SK-N-SH (cell line): Measurements from ENCODE around the gene KRT84. TPM values are rescaled to one million over a fixed set of nuclear protein-coding genes. Genes with fewer than 3 reads are reported as not detected.

Experiments
- CTCF ChIA-PET: fragments of 300-600, 350-600 bp; formaldehyde crosslinking; extraction: SDS; loops from one replicate; lab custom pipeline; 2021; lab: Yijun Ruan, JAX
- POLR2A ChIA-PET: fragments of 350-600 bp; sonication (Branson Sonifier 250); formaldehyde crosslinking; extraction: SDS; loops from one replicate; lab custom pipeline; 2020; ENCODE audit warnings: antibody characterized with exemption, inconsistent platforms; lab: Yijun Ruan, JAX
- DNase-seq: peaks from one replicate; pipeline ENCODE4 v3.0.0; 2012
- H2AFZ ChIP-seq: fragments of 200-600 bp; sonication (generic); 2 replicates; pipeline ENCODE4 v1.8.1; 2016; ENCODE audit warnings: antibody characterized with exemption, mild to moderate bottlenecking, low read depth
- H3F3A ChIP-seq: fragments of 200-600 bp; sonication (generic); replicated peaks from 2 replicates; pipeline ENCODE3; 2016; ENCODE audit warnings: antibody characterized with exemption, mild to moderate bottlenecking; ENCODE audit not compliant: insufficient read depth
- H3K27ac ChIP-seq, 2 experiments: fragments of 200-500 bp in 1 of 2; fragments of 200-600 bp in 1 of 2; sonication (Bioruptor generic) in 1 of 2; sonication (generic), shearing (Covaris generic) in 1 of 2; 2 replicates each; pipeline versions ENCODE4 v1.5.1 to v1.6.1; 2014 to 2016; ENCODE audit warnings: low read depth in 2 of 2, inconsistent platforms in 1 of 2, low read length in 1 of 2, mild to moderate bottlenecking in 1 of 2, mixed read lengths in 1 of 2
- H3K27me3 ChIP-seq: fragments of 200-600 bp; sonication (generic), shearing (Covaris generic); 2 replicates; pipeline ENCODE4 v1.6.1; 2016; ENCODE audit warnings: mixed run types; ENCODE audit not compliant: insufficient read depth
- H3K36me3 ChIP-seq, 2 experiments: fragments of 200-500 bp in 1 of 2; fragments of 200-600 bp in 1 of 2; sonication (Bioruptor generic) in 1 of 2; sonication (generic) in 1 of 2; replicated peaks in 1 of 2; 2 replicates each; pipeline versions ENCODE3 to v1.5.1; 2014 to 2016; ENCODE audit warnings: low read length in 1 of 2, mild to moderate bottlenecking in 1 of 2; ENCODE audit not compliant: insufficient read depth in 2 of 2, control insufficient read depth in 1 of 2
- H3K4me1 ChIP-seq, 2 experiments: fragments of 200-500 bp in 1 of 2; fragments of 200-600 bp in 1 of 2; sonication (Bioruptor generic) in 1 of 2; sonication (generic), shearing (Covaris generic) in 1 of 2; 2 replicates each; pipeline versions ENCODE4 v1.5.1 to v1.6.1; 2014 to 2016; ENCODE audit warnings: low read depth in 1 of 2, low read length in 1 of 2, mixed run types in 1 of 2; ENCODE audit not compliant: insufficient read depth in 2 of 2, control insufficient read depth in 1 of 2
- H3K4me2 ChIP-seq: fragments of 200-600 bp; sonication (generic), shearing (Covaris generic); 2 replicates; pipeline ENCODE4 v1.6.1; 2017; ENCODE audit warnings: mixed run types
- H3K4me3 ChIP-seq, 2 experiments: fragments of 200-500 bp in 1 of 2; fragments of 200-600 bp in 1 of 2; sonication (Bioruptor generic) in 1 of 2; sonication (generic), shearing (Covaris generic) in 1 of 2; 2 replicates each; pipeline versions ENCODE4 v1.5.1 to v1.8.1; 2014 to 2016; ENCODE audit warnings: low read depth in 2 of 2, inconsistent platforms in 1 of 2, low read length in 1 of 2, mild to moderate bottlenecking in 1 of 2, mixed read lengths in 1 of 2, moderate library complexity in 1 of 2
- H3K79me2 ChIP-seq: fragments of 200-600 bp; sonication (generic); 2 replicates; pipeline ENCODE4 v1.8.1; 2017; ENCODE audit warnings: mild to moderate bottlenecking; ENCODE audit not compliant: insufficient read depth
- H3K9ac ChIP-seq: fragments of 200-600 bp; sonication (generic); 2 replicates; pipeline ENCODE4 v1.6.1; 2017; ENCODE audit warnings: mixed run types
- H3K9me2 ChIP-seq: fragments of 200-600 bp; sonication (generic); 2 replicates; pipeline ENCODE4 v1.6.1; 2017; ENCODE audit warnings: mixed run types
- H3K9me3 ChIP-seq: fragments of 200-600 bp; sonication (generic); 2 replicates; pipeline ENCODE4 v1.6.1; 2017; ENCODE audit warnings: mixed run types, mild to moderate bottlenecking, moderate library complexity
- H4K20me1 ChIP-seq: fragments of 200-600 bp; sonication (generic); 2 replicates; pipeline ENCODE4 v1.6.1; 2017; ENCODE audit warnings: mild to moderate bottlenecking, mixed run types; ENCODE audit not compliant: insufficient read depth
- CTCF ChIP-seq: fragments of 200-600 bp; sonication (generic); IDR thresholded peaks from 2 replicates; pipeline ENCODE4 v1.6.1; 2017; ENCODE audit warnings: antibody characterized with exemption, mild to moderate bottlenecking, moderate library complexity
- ELF1 ChIP-seq: IDR thresholded peaks from 2 replicates; pipeline ENCODE4 v1.4.0; 2012
- EP300 ChIP-seq, 2 experiments: IDR thresholded peaks; 2 replicates each; pipeline versions ENCODE4 v1.4.0 to v1.6.1; 2012; ENCODE audit warnings: borderline replicate concordance in 1 of 2, low read depth in 1 of 2, low read length in 1 of 2
- FOXM1 ChIP-seq: IDR thresholded peaks from 2 replicates; pipeline ENCODE4 v1.4.0; 2012; ENCODE audit warnings: low read depth, mild to moderate bottlenecking
- GABPA ChIP-seq: IDR thresholded peaks from 2 replicates; pipeline ENCODE4 v1.4.0; 2012; ENCODE audit warnings: low read depth, mild to moderate bottlenecking
- GATA2 ChIP-seq: sonication (generic); formaldehyde crosslinking; IDR thresholded peaks from 2 replicates; pipeline ENCODE4 v1.5.0; 2020; ENCODE audit warnings: mild to moderate bottlenecking, missing genetic modification reagents
- IRF3 ChIP-seq: fragments of 150-350 bp; IDR thresholded peaks from 2 replicates; pipeline ENCODE4 v1.6.1; 2016; ENCODE audit warnings: mild to moderate bottlenecking, low read depth, low read length
- JUND ChIP-seq: IDR thresholded peaks from 2 replicates; pipeline ENCODE4 v1.4.0; 2012
- MEF2A ChIP-seq: IDR thresholded peaks from 2 replicates; pipeline ENCODE4 v1.4.0; 2012; ENCODE audit warnings: low read depth, borderline replicate concordance
- MXI1 ChIP-seq: IDR thresholded peaks from 2 replicates; pipeline ENCODE4 v1.6.1; 2012; ENCODE audit warnings: mild to moderate bottlenecking, low read depth, low read length, improper control_type of control experiment
- NFIC ChIP-seq: IDR thresholded peaks from 2 replicates; pipeline ENCODE4 v1.4.0; 2012; ENCODE audit warnings: borderline replicate concordance
- NRF1 ChIP-seq: IDR thresholded peaks from 2 replicates; pipeline ENCODE4 v1.6.1; 2012; ENCODE audit warnings: low read depth, mild to moderate bottlenecking, low read length
- PBX3 ChIP-seq: IDR thresholded peaks from 2 replicates; pipeline ENCODE4; 2012
- RAD21 ChIP-seq: IDR thresholded peaks from 2 replicates; pipeline ENCODE4 v1.6.1; 2012; ENCODE audit warnings: mild to moderate bottlenecking, low read length
- RCOR1 ChIP-seq: fragments of 150-350 bp; IDR thresholded peaks from 2 replicates; pipeline ENCODE4 v1.6.1; 2017; ENCODE audit warnings: antibody characterized with exemption, low read length
- SMC3 ChIP-seq: IDR thresholded peaks from 2 replicates; pipeline ENCODE4 v1.6.1; 2012; ENCODE audit warnings: low read depth, low read length, improper control_type of control experiment
- TAF1 ChIP-seq: IDR thresholded peaks from 2 replicates; pipeline ENCODE4 v1.6.1; 2012; ENCODE audit warnings: low read depth, mild to moderate bottlenecking, low read length, moderate library complexity, borderline replicate concordance
- TCF12 ChIP-seq: IDR thresholded peaks from 2 replicates; pipeline ENCODE4 v1.4.0; 2012
- WGBS: methylation state at CpG from one replicate; pipeline ENCODE4 v1.1.6; 2017; ENCODE audit warnings: low lambda C conversion rate; 5-methylcytosine and 5-hydroxymethylcytosine counted together
- polyA plus RNA-seq, 3 experiments: library from polyadenylated mRNA; depleted of rRNA; stranded (reverse); fragments of >200 nt; gene quantifications; 2 replicates each; pipeline ENCODE4 v1.2.3, GENCODE V29; 2012
- TF ChIP-seq, protein P1 (sequence below): IDR thresholded peaks from 2 replicates; pipeline ENCODE4 v1.4.0; 2012; ENCODE audit warnings: low read depth, borderline replicate concordance

KRT84 gene
- polyA plus RNA-seq, 1 of the 3 experiments (the other 2 are of a cell fraction): not detected

DNA sequence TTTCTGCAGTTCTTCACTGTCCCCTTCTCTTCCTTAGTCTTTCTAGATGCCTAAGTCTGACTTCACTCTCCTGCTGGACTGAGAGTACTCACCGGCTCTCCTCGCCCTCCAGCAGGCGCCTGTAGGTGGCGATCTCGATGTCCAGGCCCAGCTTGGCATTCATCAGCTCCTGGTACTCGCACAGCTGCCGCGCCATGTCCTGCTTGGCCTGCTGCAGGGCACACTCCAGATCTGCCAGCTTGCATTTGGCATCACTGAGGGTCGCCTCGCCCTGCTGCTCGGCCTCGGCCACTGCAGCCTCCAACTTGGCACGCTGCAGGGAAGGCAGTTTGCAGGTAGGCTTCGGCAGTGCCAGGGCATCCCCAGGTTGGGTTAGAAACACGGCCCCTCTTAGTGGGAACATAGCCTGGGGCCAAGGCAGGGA lies 5.2 kb downstream of the KRT84 start:
- Histone ChIP-seq H4K20me1 (no peaks in the 10 kb centered on the region), H3K4me2 (no peak overlapping the region), H3K4me3 (no peak overlapping the region), H3K79me2 (no peaks in the 10 kb centered on the region), H3K9ac (no peak overlapping the region), H3K4me1 (no peaks in the 10 kb centered on the region; a peak in 1 of 4 replicates), H3F3A (no peaks in the 10 kb centered on the region), H3K9me3 (no peaks in the 10 kb centered on the region), H3K9me2 (no peaks in the 10 kb centered on the region), H3K27me3 (peaks cover 75% of the 10 kb centered on the region), H2AFZ (no peak overlapping the region), H3K27ac (no peak overlapping the region), H3K36me3 (no peaks in the 10 kb centered on the region)
- DNase-seq: peak; percentile 53
- POLR2A ChIA-PET: interaction anchor here (0.6 kb wide), 1 partner anchor 98 kb away, joined by 3 read pairs; no protein-coding TSS in a partner anchor
- no peak for TF ChIP-seq PBX3
- no peak for TF ChIP-seq FOXM1
- peak; percentile 39 for TF ChIP-seq SMC3
- peak; percentile 68 for TF ChIP-seq CTCF
- TF ChIP-seq EP300 (IDR thresholded peaks at IDR 0.05; ENCODE audit: borderline replicate concordance in 1 of 2, low read depth in 1 of 2, low read length in 1 of 2): no peak
- TF ChIP-seq RAD21: peak; percentile 47
- WGBS: 24% methylated on average over 13 of the region's 15 CpGs
- CTCF ChIA-PET: interaction anchor here (0.6 to 6.5 kb wide), 23 partner anchors 8 to 601 kb away, joined by 3 to 58 read pairs (median 3); no protein-coding TSS in a partner anchor

- H3K4me3 ChIP-seq: no peak overlapping the region
- H3K9me2 ChIP-seq: no peaks in the 10 kb centered on the region
- no peak for DNase-seq
- no peaks in the 10 kb centered on the region for H3K36me3 ChIP-seq
- no peak overlapping the region for H3K9ac ChIP-seq
- H2AFZ ChIP-seq: no peak overlapping the region
- CTCF ChIA-PET: interaction anchor here (0.6 to 6.5 kb wide), 16 partner anchors 10 to 602 kb away, joined by 3 to 58 read pairs (median 4); no protein-coding TSS in a partner anchor
- H3K4me2 ChIP-seq: no peak overlapping the region
- no peaks in the 10 kb centered on the region; a peak in 1 of 4 replicates for H3K4me1 ChIP-seq
- no peaks in the 10 kb centered on the region for H3F3A ChIP-seq
- H3K27ac ChIP-seq: no peak overlapping the region
- no peaks in the 10 kb centered on the region for H3K79me2 ChIP-seq
- WGBS: 89% methylated on average over 5 of the region's 6 CpGs
- H3K27me3 ChIP-seq: peaks cover 69% of the 10 kb centered on the region
- POLR2A ChIA-PET: no interaction called here
- H4K20me1 ChIP-seq: no peaks in the 10 kb centered on the region
- H3K9me3 ChIP-seq: no peaks in the 10 kb centered on the region
- TF ChIP-seq NFIC (no peak), TAF1 (no peak), PBX3 (no peak), GATA2 (CRISPR knock-in tag) (no peak), RCOR1 (no peak), ELF1 (no peak), MEF2A (no peak), NRF1 (no peak), IRF3 (no peak), MXI1 (no peak), RAD21 (no peak), JUND (no peak), GABPA (no peak), EP300 (IDR thresholded peaks at IDR 0.05; ENCODE audit: borderline replicate concordance in 1 of 2, low read depth in 1 of 2, low read length in 1 of 2) (no peak), TCF12 (no peak)
- TF ChIP-seq, protein P1, sequence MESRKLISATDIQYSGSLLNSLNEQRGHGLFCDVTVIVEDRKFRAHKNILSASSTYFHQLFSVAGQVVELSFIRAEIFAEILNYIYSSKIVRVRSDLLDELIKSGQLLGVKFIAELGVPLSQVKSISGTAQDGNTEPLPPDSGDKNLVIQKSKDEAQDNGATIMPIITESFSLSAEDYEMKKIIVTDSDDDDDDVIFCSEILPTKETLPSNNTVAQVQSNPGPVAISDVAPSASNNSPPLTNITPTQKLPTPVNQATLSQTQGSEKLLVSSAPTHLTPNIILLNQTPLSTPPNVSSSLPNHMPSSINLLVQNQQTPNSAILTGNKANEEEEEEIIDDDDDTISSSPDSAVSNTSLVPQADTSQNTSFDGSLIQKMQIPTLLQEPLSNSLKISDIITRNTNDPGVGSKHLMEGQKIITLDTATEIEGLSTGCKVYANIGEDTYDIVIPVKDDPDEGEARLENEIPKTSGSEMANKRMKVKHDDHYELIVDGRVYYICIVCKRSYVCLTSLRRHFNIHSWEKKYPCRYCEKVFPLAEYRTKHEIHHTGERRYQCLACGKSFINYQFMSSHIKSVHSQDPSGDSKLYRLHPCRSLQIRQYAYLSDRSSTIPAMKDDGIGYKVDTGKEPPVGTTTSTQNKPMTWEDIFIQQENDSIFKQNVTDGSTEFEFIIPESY: no peak
Observed at GRCh38 chr12:52379536-52379935, 5.9 kb downstream of the KRT84 start.
